Activated CD8-positive, alpha-beta memory T cell treated with anti-CD3 and anti-CD28 coated beads, Interleukin-2, amount 10 ng/mL, durations not matched to agents 7 days and 5 days (primary cell): Measurements from ENCODE around the gene ANKRD66. TPM values are rescaled to one million over a fixed set of nuclear protein-coding genes. Genes with fewer than 3 reads are reported as not detected.

Experiments
- ATAC-seq: fragments of 150-1000 bp; cut with Tn5 transposase; one replicate; pipeline ENCODE4 v1.10.0; 2021; ENCODE audit warnings: moderate library complexity
- CTCF ChIA-PET: fragments of 350-600 bp; sonication (Branson Sonifier 250); formaldehyde crosslinking; loops from one replicate; lab custom pipeline; 2021; ENCODE audit warnings: antibody characterized with exemption; lab: Charles Lee
- DNase-seq: peaks from one replicate; pipeline ENCODE4 v3.0.0-alpha.2; 2020
- H3K27ac Mint-ChIP-seq: one replicate; pipeline ENCODE4 v1.8.0; 2021; ENCODE audit warnings: mild to moderate bottlenecking, mixed read lengths
- H3K27me3 Mint-ChIP-seq: one replicate; pipeline ENCODE4 v1.8.0; 2021; ENCODE audit warnings: mixed read lengths
- H3K36me3 Mint-ChIP-seq: one replicate; pipeline ENCODE4 v1.8.0; 2021; ENCODE audit warnings: mild to moderate bottlenecking, mixed read lengths
- H3K4me1 Mint-ChIP-seq: one replicate; pipeline ENCODE4 v1.8.0; 2021; ENCODE audit warnings: mixed read lengths
- H3K4me3 Mint-ChIP-seq: one replicate; pipeline ENCODE4 v1.8.0; 2021; ENCODE audit warnings: mild to moderate bottlenecking, moderate library complexity, mixed read lengths
- H3K9me3 Mint-ChIP-seq: one replicate; pipeline ENCODE4 v1.8.0; 2022; ENCODE audit warnings: low read depth, mixed read lengths
- total RNA-seq, 2 experiments: library from RNA; stranded (reverse); gene quantifications; one replicate each; pipeline ENCODE4 v1.2.3, GENCODE V29; 2021

ANKRD66 gene
- total RNA-seq, 2 experiments from 2014 or later = not detected

DNA sequence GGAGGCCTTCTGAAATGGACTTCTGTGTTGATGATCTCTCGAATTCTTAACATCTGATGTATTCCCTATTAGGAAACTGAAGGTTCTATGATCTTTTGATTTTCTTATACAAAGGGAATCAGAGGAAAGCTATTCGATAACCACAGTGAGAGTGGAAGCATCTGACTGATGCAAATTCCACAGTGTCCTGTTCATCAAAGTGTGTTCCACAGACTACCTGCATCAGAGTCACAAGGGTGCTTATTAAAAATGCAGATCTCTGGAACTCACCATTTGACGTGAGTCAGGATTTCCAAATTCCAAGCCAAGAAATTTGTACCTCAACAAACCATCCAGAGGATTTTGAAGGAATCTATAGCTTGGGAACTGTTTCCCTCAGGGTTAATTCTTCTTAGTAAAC is 42.1 kb downstream of the ANKRD66 start:
- Mint-ChIP-seq H3K4me3 (no peak overlapping the region), H3K9me3 (no peaks in the 10 kb centered on the region), H3K4me1 (no peaks in the 10 kb centered on the region), H3K27ac (no peak overlapping the region), H3K36me3 (no peaks in the 10 kb centered on the region), H3K27me3 (peaks cover 9% of the 10 kb centered on the region)
- no peak for ATAC-seq
- CTCF ChIA-PET = no interaction called here
- DNase-seq = no peak

DNA sequence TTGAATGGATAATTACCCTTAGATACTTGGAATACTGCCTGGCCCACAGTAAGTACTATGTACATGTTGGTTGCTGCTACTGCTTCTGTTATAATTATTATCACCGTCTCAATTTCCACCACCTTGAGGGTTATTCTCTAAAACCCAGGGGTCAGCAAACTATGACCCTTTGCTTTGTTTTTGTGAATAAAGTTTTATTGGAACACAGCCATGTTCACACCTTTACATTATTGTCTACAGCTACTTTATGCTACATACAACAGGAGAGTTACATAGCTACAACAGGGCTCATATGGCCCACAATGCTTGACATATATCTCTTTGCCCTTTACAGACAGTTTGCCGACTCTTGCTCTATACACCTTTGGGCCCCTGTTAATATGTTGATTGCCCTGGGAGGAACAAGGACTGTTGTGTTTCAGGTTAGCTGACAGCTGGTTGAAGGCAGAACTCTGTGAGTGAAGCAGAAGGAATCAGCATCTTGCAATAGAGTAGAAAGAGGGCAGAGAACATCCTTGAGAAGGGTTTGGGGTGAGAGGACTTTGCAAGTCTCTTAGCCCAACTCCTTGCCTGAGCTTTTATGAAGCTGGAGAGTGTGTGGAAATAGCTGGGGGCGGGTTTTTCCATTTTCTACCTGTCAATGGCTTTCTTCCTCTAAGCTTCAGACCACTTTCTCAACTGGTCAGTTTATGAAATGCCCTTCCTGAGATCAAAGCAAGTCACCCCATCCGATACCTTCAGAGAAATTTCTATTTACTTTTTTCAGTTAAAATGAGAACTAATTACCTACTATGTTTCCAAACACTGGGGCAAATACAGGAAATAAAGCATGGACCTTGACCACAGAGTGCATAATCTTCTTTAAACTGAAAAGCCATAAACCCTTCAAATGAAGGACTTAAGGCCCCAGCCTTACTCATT is 43.0 kb downstream of the ANKRD66 start:
- Mint-ChIP-seq H3K36me3 (no peaks in the 10 kb centered on the region), H3K9me3 (no peaks in the 10 kb centered on the region), H3K4me3 (no peak overlapping the region), H3K4me1 (no peaks in the 10 kb centered on the region), H3K27me3 (peaks cover 9% of the 10 kb centered on the region), H3K27ac (no peak overlapping the region)
- CTCF ChIA-PET = no interaction called here
- ATAC-seq (no peak), DNase-seq (no peak)

DNA sequence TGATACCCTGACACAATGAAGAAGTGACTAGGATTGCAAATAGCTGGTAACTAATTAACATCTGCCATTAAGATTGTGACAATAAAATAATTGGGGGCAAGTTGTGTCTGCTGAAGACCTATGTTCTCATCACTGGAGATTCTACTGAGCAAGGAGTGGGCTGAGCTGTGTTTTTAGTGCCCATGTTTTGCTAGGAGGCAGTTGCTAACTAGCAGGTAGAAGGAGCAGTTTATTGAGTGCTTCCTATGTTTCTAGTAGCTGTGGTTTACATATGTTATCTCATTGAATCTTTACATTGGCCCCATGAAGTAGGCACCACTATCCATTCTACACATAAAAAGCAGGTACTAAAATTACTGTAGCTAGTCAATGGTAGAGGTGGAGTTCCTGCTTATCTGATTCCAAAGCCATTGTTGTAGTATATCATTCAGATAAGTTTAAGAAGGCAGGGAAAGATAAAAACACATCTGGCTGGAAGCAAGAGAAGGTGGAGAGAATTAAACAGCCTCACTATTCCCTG is 43.7 kb downstream of the ANKRD66 start:
- Mint-ChIP-seq H3K4me3 (no peak overlapping the region), H3K36me3 (no peaks in the 10 kb centered on the region), H3K27ac (no peak overlapping the region), H3K27me3 (peaks cover 9% of the 10 kb centered on the region), H3K9me3 (no peaks in the 10 kb centered on the region), H3K4me1 (no peaks in the 10 kb centered on the region)
- DNase-seq (no peak), ATAC-seq (no peak)
- CTCF ChIA-PET = no interaction called here

DNA sequence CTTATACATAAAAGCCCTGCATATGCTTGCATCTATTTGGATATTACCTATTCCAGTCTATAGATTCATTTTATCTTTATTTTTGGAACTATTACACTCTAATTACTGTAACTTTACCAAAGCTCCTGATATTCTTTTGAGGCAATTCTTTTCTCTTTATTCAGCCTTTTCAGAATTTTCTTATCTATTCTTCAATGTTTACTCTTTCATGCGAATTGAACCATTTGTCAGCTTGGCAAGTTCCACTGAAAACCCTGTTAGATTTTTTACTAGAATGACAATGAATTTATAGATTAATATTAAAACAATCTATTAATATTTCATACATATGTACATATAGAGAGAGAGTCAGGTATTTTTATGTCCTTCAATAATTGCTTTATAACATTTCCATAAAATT is 45.9 kb downstream of the ANKRD66 start:
- Mint-ChIP-seq H3K27ac (no peak overlapping the region), H3K4me3 (no peak overlapping the region)
- no peak for ATAC-seq

DNA sequence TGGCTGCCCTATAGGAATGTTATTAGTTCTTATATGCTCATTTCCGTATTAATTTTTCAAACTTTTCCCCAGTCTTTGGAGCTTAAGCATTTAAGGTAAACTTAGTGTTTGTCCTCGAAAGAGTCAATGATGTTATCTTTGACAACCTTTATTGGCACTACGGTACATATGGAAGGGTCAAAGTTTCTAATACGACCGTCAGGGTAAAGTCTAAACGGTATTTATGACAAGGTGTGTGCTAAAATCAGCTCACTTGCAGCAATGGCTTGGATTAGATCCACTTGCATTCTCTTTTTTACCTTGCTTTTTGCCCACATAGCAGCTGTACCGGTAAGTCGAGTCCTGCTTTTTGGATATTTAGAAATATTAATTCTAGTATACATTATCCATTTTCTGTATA is 46.4 kb downstream of the ANKRD66 start, which contains the start of gene MEP1A:
TSS of gene MEP1A (plus strand) at position 252 of the 400 bp plus-strand sequence. CDS start at position 262, 10 bp downstream.
- DNase-seq (no peak), ATAC-seq (no peak)
- H3K36me3 Mint-ChIP-seq = no peaks in the 10 kb centered on the region
- CTCF ChIA-PET = no interaction called here
- H3K4me3 Mint-ChIP-seq = no peak within 1 kb of the TSS
- H3K9me3 Mint-ChIP-seq = no peaks in the 10 kb centered on the region
- peaks cover 11% of the 10 kb centered on the region for H3K27me3 Mint-ChIP-seq
- H3K27ac Mint-ChIP-seq = no peak within 1 kb of the TSS
- no peaks in the 10 kb centered on the region for H3K4me1 Mint-ChIP-seq

More for the DNA sequence above, 45.9 kb downstream of the ANKRD66 start:
- Mint-ChIP-seq H3K4me1 (no peaks in the 10 kb centered on the region), H3K9me3 (no peaks in the 10 kb centered on the region), H3K36me3 (no peaks in the 10 kb centered on the region), H3K27me3 (peaks cover 11% of the 10 kb centered on the region)
- CTCF ChIA-PET = no interaction called here
- DNase-seq = no peak

DNA sequence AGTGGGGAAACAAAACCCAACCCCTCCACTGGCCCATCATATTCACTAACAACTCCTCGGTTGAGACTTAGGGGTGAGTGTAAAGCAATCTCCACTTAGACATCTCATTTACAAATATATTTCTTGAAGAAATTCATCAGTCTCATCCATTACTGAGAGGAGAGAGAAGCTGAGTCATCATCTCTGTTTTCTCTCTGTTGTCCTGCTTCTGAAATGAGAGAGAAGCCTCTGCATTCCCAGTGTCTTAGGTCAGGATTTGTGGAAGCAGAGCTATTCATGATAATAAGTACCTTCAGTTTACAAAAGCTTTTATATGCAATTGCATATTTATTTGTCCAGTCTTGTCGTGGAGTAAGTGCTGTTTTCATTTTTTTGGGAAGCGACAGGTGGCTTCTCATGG is 47.3 kb downstream of the ANKRD66 start:
- CTCF ChIA-PET = interaction anchor here (0.8 kb wide), 1 partner anchor 17 kb away, joined by 3 read pairs; no protein-coding TSS in a partner anchor
- no peak overlapping the region for H3K4me3 Mint-ChIP-seq
- H3K36me3 Mint-ChIP-seq = no peaks in the 10 kb centered on the region
- H3K27me3 Mint-ChIP-seq = peaks cover 11% of the 10 kb centered on the region
- DNase-seq (no peak), ATAC-seq (no peak)
- no peaks in the 10 kb centered on the region for H3K4me1 Mint-ChIP-seq
- no peak overlapping the region for H3K27ac Mint-ChIP-seq
- H3K9me3 Mint-ChIP-seq = no peaks in the 10 kb centered on the region

DNA sequence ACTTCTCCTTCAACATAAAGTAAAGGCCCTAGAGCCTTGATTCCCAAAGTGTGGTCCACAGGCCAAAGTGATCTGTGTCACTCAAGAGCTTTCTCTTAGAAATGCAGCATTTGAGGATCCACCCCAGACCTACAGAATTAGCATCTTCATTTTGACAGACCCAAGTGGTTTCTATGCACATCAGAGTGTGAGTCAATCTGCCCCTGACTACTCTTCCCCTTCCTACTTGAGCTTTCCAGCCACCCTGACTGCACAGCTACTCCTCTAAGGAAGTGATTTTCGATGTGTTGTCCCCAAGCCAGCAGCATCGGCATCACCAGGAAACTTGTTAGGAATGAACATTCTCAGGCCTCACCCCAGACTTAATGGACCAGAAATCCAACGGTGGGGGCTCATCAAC is 49.1 kb downstream of the ANKRD66 start:
- DNase-seq (no peak), ATAC-seq (no peak)
- no peak overlapping the region for H3K27ac Mint-ChIP-seq
- no peak overlapping the region for H3K4me3 Mint-ChIP-seq
- H3K27me3 Mint-ChIP-seq = peaks cover 11% of the 10 kb centered on the region
- no peaks in the 10 kb centered on the region for H3K9me3 Mint-ChIP-seq
- H3K4me1 Mint-ChIP-seq = no peaks in the 10 kb centered on the region
- CTCF ChIA-PET = no interaction called here
- H3K36me3 Mint-ChIP-seq = no peaks in the 10 kb centered on the region

DNA sequence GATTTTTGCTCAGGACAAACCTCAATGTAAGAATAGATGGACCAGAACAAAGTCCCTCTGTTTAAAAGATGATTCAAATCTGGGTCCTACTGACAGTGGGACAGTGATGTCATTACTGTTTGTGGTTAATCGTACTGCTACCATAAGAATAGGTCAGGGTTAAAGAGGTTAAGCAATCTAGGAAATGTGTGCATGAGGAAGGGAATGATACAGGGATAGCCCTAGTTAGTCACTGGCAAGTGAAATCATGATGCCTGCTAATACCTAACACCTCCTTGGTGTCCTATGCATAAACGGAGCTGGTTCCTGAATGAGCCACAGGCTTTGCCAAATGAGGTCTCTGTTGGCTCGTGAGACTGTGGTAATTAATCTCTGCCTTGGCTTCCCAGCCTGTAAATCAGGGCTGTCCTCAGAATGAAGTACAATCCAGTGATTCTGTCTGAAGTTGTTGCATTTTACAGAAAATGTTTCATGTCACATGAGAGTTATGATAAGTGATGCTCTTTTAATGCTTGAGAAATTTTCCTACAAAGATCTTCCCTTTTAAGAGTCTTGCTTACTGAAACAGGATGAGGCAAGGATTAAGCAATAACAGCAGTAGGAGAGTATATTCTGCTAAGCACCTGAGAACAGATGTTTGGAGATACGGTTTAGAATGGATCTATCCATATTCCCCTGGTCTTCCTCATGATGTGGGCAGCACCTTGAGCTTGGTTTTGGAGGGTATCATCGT is 50.3 kb downstream of the ANKRD66 start:
- Mint-ChIP-seq H3K36me3 (no peaks in the 10 kb centered on the region), H3K9me3 (no peaks in the 10 kb centered on the region), H3K27ac (no peak overlapping the region), H3K4me3 (no peak overlapping the region), H3K27me3 (peaks cover 8% of the 10 kb centered on the region), H3K4me1 (no peaks in the 10 kb centered on the region)
- CTCF ChIA-PET = no interaction called here
- ATAC-seq = no peak
- DNase-seq = no peak

DNA sequence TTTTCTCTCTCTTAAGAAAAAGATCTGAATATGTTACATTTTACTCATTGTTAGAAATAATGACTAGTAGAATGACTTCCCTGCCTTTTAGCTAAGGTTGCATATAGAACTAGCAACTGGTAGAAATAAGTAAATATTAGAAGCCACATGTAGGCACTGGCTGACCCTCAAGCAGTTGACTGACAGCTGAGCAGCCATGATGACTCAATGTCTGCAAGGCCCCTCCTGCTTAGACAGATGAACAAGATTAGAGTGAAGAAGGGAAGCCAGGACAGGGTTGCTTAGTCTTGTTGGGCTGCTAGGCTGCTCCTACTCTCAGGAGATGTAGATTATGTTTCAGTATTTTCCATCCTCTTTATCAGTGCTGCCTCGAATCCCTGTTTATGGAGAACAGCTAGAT is 52.9 kb downstream of the ANKRD66 start:
- Mint-ChIP-seq H3K27me3 (peaks cover 7% of the 10 kb centered on the region), H3K9me3 (no peaks in the 10 kb centered on the region), H3K4me1 (no peaks in the 10 kb centered on the region), H3K4me3 (no peak overlapping the region), H3K27ac (no peak overlapping the region), H3K36me3 (no peaks in the 10 kb centered on the region)
- CTCF ChIA-PET = no interaction called here
- no peak for ATAC-seq
- no peak for DNase-seq

DNA sequence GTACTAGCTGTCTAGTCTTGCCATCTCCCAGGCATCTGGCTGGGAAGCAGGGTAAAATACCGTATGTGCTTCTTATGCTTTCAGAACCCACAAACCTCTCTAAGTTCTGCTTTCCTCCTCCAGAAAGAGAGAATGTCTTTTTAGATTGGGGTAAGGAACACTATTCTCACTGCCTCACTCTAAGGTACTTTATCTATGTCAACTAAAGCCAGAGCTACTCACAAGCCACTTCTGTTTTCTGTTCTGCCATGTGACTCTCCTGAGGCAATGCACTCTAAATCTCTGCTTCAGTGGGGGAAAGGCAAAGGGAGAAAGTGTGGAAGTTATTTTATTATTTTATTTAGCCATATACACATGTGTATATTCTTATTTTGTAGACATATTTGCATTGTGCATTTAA is 62.1 kb downstream of the ANKRD66 start:
- H3K27me3 Mint-ChIP-seq = peaks cover 28% of the 10 kb centered on the region
- CTCF ChIA-PET = no interaction called here
- H3K36me3 Mint-ChIP-seq = no peaks in the 10 kb centered on the region

More for the DNA sequence above, 62.1 kb downstream of the ANKRD66 start:
- DNase-seq (no peak), ATAC-seq (no peak)
- Mint-ChIP-seq H3K4me1 (no peaks in the 10 kb centered on the region), H3K9me3 (no peaks in the 10 kb centered on the region), H3K27ac (no peak overlapping the region), H3K4me3 (no peak overlapping the region)

Other genes starting within 250 kb of the ANKRD66 start
- gene CYP39A1, start 94.1 kb upstream of the ANKRD66 start, total RNA-seq = not detected
- under 1 TPM; 0.12 to 0.35 TPM for gene SLC25A27, start 94.0 kb upstream of the ANKRD66 start, total RNA-seq
- not detected for gene TDRD6, start 59.0 kb upstream of the ANKRD66 start, total RNA-seq
- not detected for gene PLA2G7, start 11.6 kb upstream of the ANKRD66 start, total RNA-seq
- gene MEP1A, start 46.5 kb downstream of the ANKRD66 start, total RNA-seq = not detected
- not detected for gene ADGRF5, start 175.0 kb downstream of the ANKRD66 start, total RNA-seq